IMR-90 (cell line): ENCODE measurements around the gene MYOC.

Source experiments
- MAZ ChIP-seq: IDR thresholded peaks from 2 replicates; pipeline ENCODE4 v1.6.1; 2012; ENCODE audit warnings: low read depth, mild to moderate bottlenecking, low read length, improper control_type of control experiment, moderate library complexity, borderline replicate concordance
- RFX5 ChIP-seq: IDR thresholded peaks from 2 replicates; pipeline ENCODE4 v1.8.0; 2012; ENCODE audit warnings: low read depth, mild to moderate bottlenecking, low read length, moderate library complexity
- USF2 ChIP-seq: fragments of 150-350 bp; IDR thresholded peaks from 2 replicates; pipeline ENCODE4 v1.6.1; 2017; ENCODE audit warnings: mild to moderate bottlenecking, antibody characterized with exemption, low read length, low read depth
- TF ChIP-seq, protein P1 (sequence below): conservative IDR thresholded peaks from 2 replicates; pipeline ENCODE4 v1.5.1; 2012; ENCODE audit warnings: mild to moderate bottlenecking, low read depth, low read length, improper control_type of control experiment

- TF ChIP-seq RFX5 (no peak), USF2 (no peak), MAZ (no peak)
- TF ChIP-seq, protein P1, sequence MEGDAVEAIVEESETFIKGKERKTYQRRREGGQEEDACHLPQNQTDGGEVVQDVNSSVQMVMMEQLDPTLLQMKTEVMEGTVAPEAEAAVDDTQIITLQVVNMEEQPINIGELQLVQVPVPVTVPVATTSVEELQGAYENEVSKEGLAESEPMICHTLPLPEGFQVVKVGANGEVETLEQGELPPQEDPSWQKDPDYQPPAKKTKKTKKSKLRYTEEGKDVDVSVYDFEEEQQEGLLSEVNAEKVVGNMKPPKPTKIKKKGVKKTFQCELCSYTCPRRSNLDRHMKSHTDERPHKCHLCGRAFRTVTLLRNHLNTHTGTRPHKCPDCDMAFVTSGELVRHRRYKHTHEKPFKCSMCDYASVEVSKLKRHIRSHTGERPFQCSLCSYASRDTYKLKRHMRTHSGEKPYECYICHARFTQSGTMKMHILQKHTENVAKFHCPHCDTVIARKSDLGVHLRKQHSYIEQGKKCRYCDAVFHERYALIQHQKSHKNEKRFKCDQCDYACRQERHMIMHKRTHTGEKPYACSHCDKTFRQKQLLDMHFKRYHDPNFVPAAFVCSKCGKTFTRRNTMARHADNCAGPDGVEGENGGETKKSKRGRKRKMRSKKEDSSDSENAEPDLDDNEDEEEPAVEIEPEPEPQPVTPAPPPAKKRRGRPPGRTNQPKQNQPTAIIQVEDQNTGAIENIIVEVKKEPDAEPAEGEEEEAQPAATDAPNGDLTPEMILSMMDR = no peak
These were observed 56.4 kb downstream of the MYOC start for GRCh38 chr1:171596119-171596518.
